NCI-H2196 treated with DMSO at 0.1 percent for 48 hours (cell line): ENCODE data around the gene CPXM2.
"Not testable (repeated sequence)": the region's sequence is repeated elsewhere in the genome, so short reads cannot be mapped to it uniquely, and the experiment has no call there.

Experiments used
- DNase-seq: peaks from one replicate; lab custom pipeline; 2025; ENCODE audit not compliant: unreplicated experiment; lab: John Stamatoyannopoulos, UW

Gene CPXM2

GRCh38 chr10:123746520-123746919 is 145.1 kb downstream of the CPXM2 start:
- no peak for DNase-seq

GRCh38 chr10:123746061-123746460 is 145.5 kb downstream of the CPXM2 start:
- no peak for DNase-seq

- DNase-seq: no peak
These were observed 147.4 kb downstream of the CPXM2 start for GRCh38 chr10:123744224-123744536.

GRCh38 chr10:123743441-123744223 is 148.0 kb downstream of the CPXM2 start:
- DNase-seq: no peak

GRCh38 chr10:123742751-123743440 is 148.7 kb downstream of the CPXM2 start:
- no peak for DNase-seq

GRCh38 chr10:123741711-123742110 is 149.9 kb downstream of the CPXM2 start:
- DNase-seq: no peak

- DNase-seq: no peak
These were observed 150.5 kb downstream of the CPXM2 start for GRCh38 chr10:123741146-123741545.

GRCh38 chr10:123736917-123737316 is 154.7 kb downstream of the CPXM2 start:
- not testable (repeated sequence) for DNase-seq

- no peak for DNase-seq
These were observed 162.1 kb downstream of the CPXM2 start for GRCh38 chr10:123729523-123729922.

GRCh38 chr10:123726836-123727235 is 164.8 kb downstream of the CPXM2 start:
- DNase-seq: no peak

GRCh38 chr10:123726381-123726780 is 165.2 kb downstream of the CPXM2 start:
- no peak for DNase-seq

- no peak for DNase-seq
These were observed 166.9 kb downstream of the CPXM2 start for GRCh38 chr10:123724747-123725146.

GRCh38 chr10:123722351-123722750 is 169.3 kb downstream of the CPXM2 start:
- no peak for DNase-seq

GRCh38 chr10:123721441-123722049 is 170.1 kb downstream of the CPXM2 start:
- no peak for DNase-seq

GRCh38 chr10:123720536-123720935 is 171.1 kb downstream of the CPXM2 start:
- DNase-seq: no peak

GRCh38 chr10:123718544-123719060 is 173.0 kb downstream of the CPXM2 start:
- no peak for DNase-seq

GRCh38 chr10:123717336-123717735 is 174.3 kb downstream of the CPXM2 start:
- DNase-seq: no peak

- no peak for DNase-seq
These were observed 176.1 kb downstream of the CPXM2 start for GRCh38 chr10:123715546-123715945.

GRCh38 chr10:123706236-123706635 is 185.4 kb downstream of the CPXM2 start:
- DNase-seq: no peak

- no peak for DNase-seq
These were observed 186.8 kb downstream of the CPXM2 start for GRCh38 chr10:123704812-123705211.

GRCh38 chr10:123704076-123704475 is 187.5 kb downstream of the CPXM2 start:
- DNase-seq: no peak

GRCh38 chr10:123703195-123703790 is 188.3 kb downstream of the CPXM2 start:
- DNase-seq: no peak
